ENCODE results near the gene GRP. TPM values are rescaled to one million over a fixed set of nuclear protein-coding genes. Genes with fewer than 3 reads are reported as not detected.

The GRP gene
- total RNA-seq, 1 experiment from 2014 or later = not detected

DNA sequence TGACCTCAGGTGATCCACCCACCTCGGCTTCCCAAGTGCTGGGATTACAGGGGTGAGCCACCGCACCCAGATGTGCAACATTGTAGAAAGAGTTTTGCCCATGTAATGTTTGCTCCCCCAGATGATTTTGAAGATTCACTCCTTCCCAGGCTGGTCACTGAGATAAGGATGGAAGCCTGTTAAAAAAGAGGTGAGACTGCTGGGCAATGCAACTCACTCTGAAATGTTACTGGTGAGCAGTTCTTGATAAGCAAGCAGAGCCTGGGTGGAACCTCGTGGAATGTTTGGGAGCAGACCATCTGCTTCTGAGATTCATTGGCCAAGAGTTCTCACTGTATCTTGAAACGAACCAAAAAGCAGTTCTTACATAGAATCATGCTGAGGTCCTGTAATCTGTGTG, 19.7 kb downstream of the GRP start:
- no peak overlapping the region for H3K4me3 ChIP-seq (replicated peaks in 1 of 2; ENCODE audit: low read depth in 1 of 2, low read length in 2 of 2)
- H4K20me1 ChIP-seq (ENCODE audit: insufficient read depth) = no peaks in the 10 kb centered on the region
- H3K27me3 ChIP-seq (ENCODE audit: insufficient read depth, low read length) = peaks cover 10% of the 10 kb centered on the region
- H3K4me1 ChIP-seq (ENCODE audit: control insufficient read depth in 1 of 2, insufficient read depth in 2 of 2, low read length in 2 of 2) = no peaks in the 10 kb centered on the region
- TF ChIP-seq ZFX (IDR thresholded peaks at IDR 0.05) (no peak), EZH2phosphoT487 (IDR thresholded peaks at IDR 0.05; ENCODE audit: borderline replicate concordance) (no peak)
- no peaks in the 10 kb centered on the region for H3K36me3 ChIP-seq (ENCODE audit: control insufficient read depth in 1 of 2, insufficient read depth in 2 of 2, low read length in 2 of 2)
- ChIA-PET POLR2A (no interaction called here), CTCF (no interaction called here), RAD21 (ENCODE audit: low non-redundant PET in 1 of 2, low total read pairs in 2 of 2, uncharacterized antibody in 2 of 2, unreplicated experiment in 2 of 2) (no interaction called here)
- H3K9me3 ChIP-seq (ENCODE audit: control insufficient read depth in 1 of 2, insufficient read depth in 1 of 2, low read depth in 1 of 2, low read length in 2 of 2) = no peaks in the 10 kb centered on the region
- no TSS peak for BruUV-seq (replicated peaks)
- no peaks in the 10 kb centered on the region for H3K9me2 ChIP-seq (ENCODE audit: insufficient read depth)
- no peaks in the 10 kb centered on the region for H3K79me2 ChIP-seq (ENCODE audit: insufficient read depth, low read length)
- DNase-seq (ENCODE audit: low read depth, low spot score) (no peak), ATAC-seq (no peak)
- H2AFZ ChIP-seq (ENCODE audit: low read depth, low read length, poor library complexity, severe bottlenecking) = no peak overlapping the region
- intact Hi-C loops (cut with micrococcal nuclease) = no loop called here
- no peak overlapping the region for H3K4me2 ChIP-seq (ENCODE audit: low read length)
- H3K9ac ChIP-seq (ENCODE audit: low read length) = no peak overlapping the region
- H3K27ac ChIP-seq (ENCODE audit: low read depth, low read length) = no peak overlapping the region

DNA sequence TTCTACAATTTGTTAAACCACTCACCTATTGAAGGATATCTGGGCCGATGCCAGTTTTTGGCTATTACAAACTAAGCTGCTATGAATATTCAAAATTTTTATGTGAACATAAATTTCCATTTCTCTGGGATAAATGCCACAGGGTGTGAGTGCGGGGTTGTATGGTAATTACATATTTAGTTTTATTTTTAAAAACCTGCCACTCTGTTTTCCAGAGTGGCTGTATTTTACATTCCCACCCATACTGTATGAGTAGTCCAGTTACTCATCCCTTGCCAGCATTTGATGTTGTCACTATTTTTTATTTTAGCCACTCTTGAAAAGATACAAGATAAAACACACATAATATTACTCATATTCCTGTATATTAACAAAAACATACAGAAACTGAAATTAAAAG, 22.9 kb downstream of the GRP start:
- no peak for DNase-seq (ENCODE audit: low read depth, low spot score)
- Histone ChIP-seq H3K9me3 (ENCODE audit: control insufficient read depth in 1 of 2, insufficient read depth in 1 of 2, low read depth in 1 of 2, low read length in 2 of 2) (no peaks in the 10 kb centered on the region), H3K27ac (ENCODE audit: low read depth, low read length) (no peak overlapping the region), H3K9me2 (ENCODE audit: insufficient read depth) (no peaks in the 10 kb centered on the region), H3K4me2 (ENCODE audit: low read length) (no peak overlapping the region), H3K36me3 (ENCODE audit: control insufficient read depth in 1 of 2, insufficient read depth in 2 of 2, low read length in 2 of 2) (no peaks in the 10 kb centered on the region), H3K79me2 (ENCODE audit: insufficient read depth, low read length) (no peaks in the 10 kb centered on the region), H4K20me1 (ENCODE audit: insufficient read depth) (no peaks in the 10 kb centered on the region), H2AFZ (ENCODE audit: low read depth, low read length, poor library complexity, severe bottlenecking) (no peak overlapping the region), H3K9ac (ENCODE audit: low read length) (no peak overlapping the region), H3K4me1 (ENCODE audit: control insufficient read depth in 1 of 2, insufficient read depth in 2 of 2, low read length in 2 of 2) (no peaks in the 10 kb centered on the region), H3K4me3 (replicated peaks in 1 of 2; ENCODE audit: low read depth in 1 of 2, low read length in 2 of 2) (no peak overlapping the region), H3K27me3 (ENCODE audit: insufficient read depth, low read length) (peaks cover 40% of the 10 kb centered on the region)
- ChIA-PET POLR2A (no interaction called here), RAD21 (ENCODE audit: low non-redundant PET in 1 of 2, low total read pairs in 2 of 2, uncharacterized antibody in 2 of 2, unreplicated experiment in 2 of 2) (no interaction called here), CTCF (no interaction called here)
- ATAC-seq = no peak
- TF ChIP-seq ZNF274 (IDR thresholded peaks at IDR 0.05; ENCODE audit: low read depth, low read length) (no peak), CBX3 (IDR thresholded peaks at IDR 0.05; ENCODE audit: low read depth) (no peak), EZH2 (IDR thresholded peaks at IDR 0.05) (no peak)
- no TSS peak for BruUV-seq (replicated peaks)
- intact Hi-C loops (cut with micrococcal nuclease) = no loop called here
